ENCODE data around the gene LGALS13.

The LGALS13 gene

DNA sequence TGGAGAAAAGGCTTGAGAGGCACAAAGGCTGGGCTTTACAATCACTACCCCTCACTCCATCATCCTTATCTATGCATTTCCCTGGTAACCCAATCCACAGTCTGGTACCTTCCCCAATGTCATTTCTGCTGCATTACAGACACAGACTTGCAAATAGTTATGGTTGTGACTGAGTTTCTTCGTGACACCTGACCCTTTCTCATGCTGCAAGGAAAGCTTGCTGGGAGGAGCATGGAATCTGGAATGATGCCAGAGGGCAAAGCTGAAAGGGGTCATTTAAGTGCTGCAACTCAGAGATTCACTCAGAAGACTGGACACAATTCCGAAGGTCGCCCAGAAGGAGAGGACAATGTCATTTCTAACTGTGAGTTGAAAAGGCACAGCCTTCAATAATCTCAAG lies 53.3 kb downstream of the LGALS13 start, which contains the start of gene LGALS16:
TSS of gene LGALS16 (plus strand) at position 301 of the 400 bp plus-strand sequence. CDS start at position 350, 49 bp downstream.
- Histone ChIP-seq H3K36me3 (ENCODE audit: insufficient read depth, low read length) (no peaks in the 10 kb centered on the region), H3K4me1 (ENCODE audit: insufficient read depth, low read length) (no peaks in the 10 kb centered on the region), H3K4me2 (ENCODE audit: insufficient read depth, low read length) (no peak within 1 kb of the TSS), H4K20me1 (ENCODE audit: insufficient read depth, low read length) (no peaks in the 10 kb centered on the region), H3K9ac (ENCODE audit: low read depth, low read length) (no peak within 1 kb of the TSS), H2AFZ (ENCODE audit: low read depth, low read length) (no peak within 1 kb of the TSS), H3K4me3 (ENCODE audit: low read depth in 1 of 2, low read length in 2 of 2) (no peak within 1 kb of the TSS), H3K27ac (ENCODE audit: low read length) (no peak within 1 kb of the TSS), H3K9me3 (ENCODE audit: insufficient read depth, low read length, severe bottlenecking) (no peaks in the 10 kb centered on the region), H3K79me2 (ENCODE audit: insufficient read depth, low read length) (no peaks in the 10 kb centered on the region), H3K27me3 (ENCODE audit: insufficient read depth, low read length, poor library complexity) (no peaks in the 10 kb centered on the region)
- TF ChIP-seq EZH2 (IDR thresholded peaks at IDR 0.05; ENCODE audit: borderline replicate concordance, low read depth, low read length, severe bottlenecking) = no peak
- TF ChIP-seq, protein P1, sequence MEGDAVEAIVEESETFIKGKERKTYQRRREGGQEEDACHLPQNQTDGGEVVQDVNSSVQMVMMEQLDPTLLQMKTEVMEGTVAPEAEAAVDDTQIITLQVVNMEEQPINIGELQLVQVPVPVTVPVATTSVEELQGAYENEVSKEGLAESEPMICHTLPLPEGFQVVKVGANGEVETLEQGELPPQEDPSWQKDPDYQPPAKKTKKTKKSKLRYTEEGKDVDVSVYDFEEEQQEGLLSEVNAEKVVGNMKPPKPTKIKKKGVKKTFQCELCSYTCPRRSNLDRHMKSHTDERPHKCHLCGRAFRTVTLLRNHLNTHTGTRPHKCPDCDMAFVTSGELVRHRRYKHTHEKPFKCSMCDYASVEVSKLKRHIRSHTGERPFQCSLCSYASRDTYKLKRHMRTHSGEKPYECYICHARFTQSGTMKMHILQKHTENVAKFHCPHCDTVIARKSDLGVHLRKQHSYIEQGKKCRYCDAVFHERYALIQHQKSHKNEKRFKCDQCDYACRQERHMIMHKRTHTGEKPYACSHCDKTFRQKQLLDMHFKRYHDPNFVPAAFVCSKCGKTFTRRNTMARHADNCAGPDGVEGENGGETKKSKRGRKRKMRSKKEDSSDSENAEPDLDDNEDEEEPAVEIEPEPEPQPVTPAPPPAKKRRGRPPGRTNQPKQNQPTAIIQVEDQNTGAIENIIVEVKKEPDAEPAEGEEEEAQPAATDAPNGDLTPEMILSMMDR (IDR thresholded peaks at IDR 0.05; ENCODE audit: borderline replicate concordance, extremely low read depth, low read length, poor library complexity, severe bottlenecking) = no peak
- ATAC-seq (ENCODE audit: insufficient read depth, low read depth) (no peak), DNase-seq (no peak)

All from DND-41 (cell line).